NCI-H510A treated with DMSO at 0.1 percent for 48 hours (cell line): ENCODE data around the gene PCID2.
"Not testable (repeated sequence)": the region's sequence is repeated elsewhere in the genome, so short reads cannot be mapped to it uniquely, and the experiment has no call there.

Source experiments
- DNase-seq: peaks from one replicate; lab custom pipeline; 2025; lab: John Stamatoyannopoulos, UW

The PCID2 gene

DNA sequence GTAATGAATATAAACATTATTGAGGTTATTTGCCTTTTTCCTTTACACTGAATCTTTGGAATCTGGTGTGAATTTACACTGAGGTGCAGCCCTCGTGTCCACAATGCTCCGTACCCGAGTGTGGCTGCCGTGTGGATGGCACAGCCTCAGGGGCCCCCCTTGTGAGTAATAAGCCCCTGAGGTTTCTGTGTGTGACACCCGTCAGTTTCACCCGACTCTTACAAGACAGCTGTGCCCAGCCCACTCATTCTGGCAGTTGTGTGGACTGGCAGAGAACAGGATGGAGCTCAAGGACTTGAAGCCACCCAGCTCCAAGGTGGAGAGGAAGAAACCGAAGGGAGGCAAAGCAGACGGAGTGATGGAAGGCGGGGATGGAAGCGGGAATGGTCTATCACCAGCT is 42.2 kb downstream of the PCID2 start:
- no peak for DNase-seq

DNA sequence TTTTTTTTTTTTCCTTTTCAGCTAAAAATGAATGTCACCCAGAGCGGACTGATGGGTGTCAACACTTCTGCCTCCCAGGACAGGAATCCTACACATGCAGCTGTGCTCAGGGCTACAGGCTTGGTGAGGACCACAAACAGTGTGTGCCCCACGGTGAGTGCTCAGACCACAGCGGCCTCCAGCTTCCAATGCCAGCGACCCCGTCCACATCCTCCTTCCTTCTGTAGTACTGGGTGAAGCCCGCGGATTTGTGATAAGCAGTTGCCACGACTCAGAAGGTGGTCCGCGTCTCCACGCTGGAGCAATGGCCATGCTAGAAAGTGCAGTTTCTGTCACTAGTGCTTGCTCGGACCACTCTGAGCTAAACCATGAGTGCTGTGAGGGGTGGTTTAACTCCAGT is 44.0 kb downstream of the PCID2 start:
- no peak for DNase-seq

- DNase-seq, result no peak
Measured at GRCh38 chr13:113162783-113163685, 45.4 kb downstream of the PCID2 start.

DNA sequence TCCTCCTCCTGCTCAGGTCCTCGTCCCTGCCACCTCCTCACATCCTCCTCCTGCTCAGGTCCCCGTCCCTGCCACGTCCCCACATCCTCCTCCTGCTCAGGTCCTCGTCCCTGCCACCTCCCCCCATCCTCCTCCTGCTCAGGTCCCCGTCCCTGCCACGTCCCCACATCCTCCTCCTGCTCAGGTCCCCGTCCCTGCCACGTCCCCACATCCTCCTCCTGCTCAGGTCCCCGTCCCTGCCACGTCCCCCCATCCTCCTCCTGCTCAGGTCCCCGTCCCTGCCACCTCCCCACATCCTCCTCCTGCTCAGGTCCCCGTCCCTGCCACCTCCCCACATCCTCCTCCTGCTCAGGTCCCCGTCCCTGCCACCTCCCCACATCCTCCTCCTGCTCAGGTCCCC is 46.5 kb downstream of the PCID2 start:
- DNase-seq, result not testable (repeated sequence)

GRCh38 chr13:113161433-113161832 is 47.0 kb downstream of the PCID2 start:
- no peak for DNase-seq

DNA sequence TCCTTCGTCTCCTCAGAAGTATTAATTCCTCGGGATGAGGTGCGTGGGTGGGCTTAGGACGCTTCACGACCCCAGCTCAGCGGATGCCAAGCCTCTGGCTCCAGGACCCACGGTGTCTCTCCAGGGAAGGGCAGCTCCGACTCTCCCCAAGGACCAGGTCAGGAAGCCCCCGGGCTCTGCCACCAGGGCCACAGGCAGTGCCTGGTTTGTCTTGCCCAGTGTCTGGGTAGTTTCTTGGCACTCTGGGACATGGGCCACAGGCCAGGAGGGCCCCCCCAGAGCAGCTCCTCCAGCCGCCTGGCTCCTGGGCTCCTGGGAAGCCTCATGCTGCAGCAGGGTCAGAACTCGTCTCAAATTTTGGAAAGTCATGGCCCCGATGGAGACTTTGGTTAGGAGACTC is 47.5 kb downstream of the PCID2 start:
- no peak for DNase-seq

DNA sequence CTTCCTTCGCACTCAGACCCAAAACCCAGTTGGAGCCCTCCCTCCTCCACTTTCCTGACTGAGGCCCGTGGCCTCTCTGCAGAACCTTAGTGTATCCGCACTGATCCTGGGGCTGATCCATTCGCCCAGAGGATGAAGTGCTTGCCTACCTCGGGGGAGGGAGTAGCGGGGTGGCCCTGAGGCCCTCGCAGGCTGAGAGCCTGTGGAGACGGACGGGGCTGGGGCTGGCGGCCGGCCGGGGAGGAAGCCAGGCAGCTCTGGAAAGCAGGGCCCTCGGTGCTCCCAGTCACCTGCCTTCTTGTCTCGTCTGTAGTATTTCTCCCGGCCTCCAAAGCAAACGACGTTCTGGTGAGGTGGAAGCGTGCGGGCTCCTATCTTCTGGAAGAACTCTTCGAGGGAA is 48.8 kb downstream of the PCID2 start:
- no peak for DNase-seq

- no peak for DNase-seq
Measured at GRCh38 chr13:113158946-113159345, 49.5 kb downstream of the PCID2 start.

GRCh38 chr13:113157929-113158747 is 50.3 kb downstream of the PCID2 start, which contains the start of gene PROZ:
TSS of gene PROZ (plus strand) at chr13:113158648. CDS start at chr13:113158661, 13 bp downstream.
- DNase-seq, result no peak

GRCh38 chr13:113157206-113157928 is 51.1 kb downstream of the PCID2 start:
- DNase-seq, result no peak

GRCh38 chr13:113155982-113156655 is 52.4 kb downstream of the PCID2 start:
- no peak for DNase-seq

GRCh38 chr13:113155201-113155600 is 53.3 kb downstream of the PCID2 start:
- DNase-seq, result no peak

GRCh38 chr13:113153810-113154748 is 54.4 kb downstream of the PCID2 start:
- DNase-seq, result no peak

GRCh38 chr13:113152984-113153809 is 55.3 kb downstream of the PCID2 start:
- DNase-seq, result no peak

GRCh38 chr13:113152691-113152983 is 55.8 kb downstream of the PCID2 start:
- no peak for DNase-seq

DNA sequence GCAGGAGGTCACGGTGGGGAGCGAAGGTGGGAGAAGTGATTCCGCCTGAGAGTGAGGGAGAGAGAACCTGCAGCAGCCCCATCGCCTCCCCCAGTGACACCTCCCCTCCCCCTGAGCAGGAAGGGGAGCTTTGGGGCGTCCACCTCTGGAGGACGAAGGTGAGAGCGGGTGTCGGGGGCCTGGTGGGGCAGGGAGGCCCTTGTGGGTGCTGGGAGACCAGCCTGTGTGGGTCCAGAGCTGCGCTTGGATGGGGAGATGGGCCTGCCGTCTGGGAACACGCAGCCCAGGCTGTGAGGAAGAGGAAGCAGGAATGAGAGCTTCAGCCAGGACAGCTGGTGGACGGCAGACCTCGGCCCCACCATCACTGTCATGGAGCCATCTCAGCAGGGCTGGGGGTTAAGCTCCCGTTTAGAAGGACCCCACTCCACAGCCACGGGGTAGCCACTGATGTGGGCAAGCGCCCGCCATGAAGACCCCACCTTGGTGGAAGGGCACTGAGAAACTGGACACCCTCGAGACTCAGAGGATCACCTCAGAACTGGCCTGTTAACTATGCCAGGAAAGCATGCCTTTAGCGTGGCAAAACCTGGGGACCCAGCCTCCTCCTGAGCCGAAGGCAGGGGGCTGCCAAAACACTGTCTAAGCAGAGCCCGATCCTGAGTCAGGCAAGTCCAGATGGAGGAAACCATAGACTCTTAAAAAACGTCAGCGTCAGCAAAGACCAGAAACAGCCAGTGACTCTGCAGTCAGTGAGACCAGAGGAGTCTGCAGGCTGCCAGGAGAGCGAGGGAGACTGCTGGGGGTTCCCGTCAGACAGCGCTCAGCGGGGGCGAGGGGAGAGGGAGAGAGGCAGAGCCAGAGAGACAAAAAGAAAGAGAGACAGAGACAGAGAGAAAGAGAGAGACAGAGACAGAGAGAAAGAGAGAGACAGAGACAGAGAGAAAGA is 56.5 kb downstream of the PCID2 start:
- DNase-seq, result no peak

- DNase-seq, result no peak
Measured at GRCh38 chr13:113150550-113151365, 57.7 kb downstream of the PCID2 start.
